ENCODE measurements around the gene L3MBTL2. TPM values are rescaled to one million over a fixed set of nuclear protein-coding genes. Genes with fewer than 3 reads are reported as not detected.
"Not testable (repeated sequence)": the region's sequence is repeated elsewhere in the genome, so short reads cannot be mapped to it uniquely, and the experiment has no call there.

L3MBTL2 gene
- total RNA-seq, 4 donors from 2014 or later: 8.9 to 19.1 (median 16.0) TPM

- no peak for ATAC-seq (ENCODE audit: low FRiP score)
- no peak for TF ChIP-seq CTCF (IDR thresholded peaks at IDR 0.05)
- no peak for DNase-seq (ENCODE audit: low spot score)
Observed at GRCh38 chr22:41177622-41178424, 27.3 kb upstream of the L3MBTL2 start.

- ATAC-seq (ENCODE audit: low FRiP score) (no peak), DNase-seq (ENCODE audit: low spot score) (no peak)
- TF ChIP-seq CTCF (IDR thresholded peaks at IDR 0.05): no peak
Observed at GRCh38 chr22:41178425-41178975, 26.6 kb upstream of the L3MBTL2 start.

DNA sequence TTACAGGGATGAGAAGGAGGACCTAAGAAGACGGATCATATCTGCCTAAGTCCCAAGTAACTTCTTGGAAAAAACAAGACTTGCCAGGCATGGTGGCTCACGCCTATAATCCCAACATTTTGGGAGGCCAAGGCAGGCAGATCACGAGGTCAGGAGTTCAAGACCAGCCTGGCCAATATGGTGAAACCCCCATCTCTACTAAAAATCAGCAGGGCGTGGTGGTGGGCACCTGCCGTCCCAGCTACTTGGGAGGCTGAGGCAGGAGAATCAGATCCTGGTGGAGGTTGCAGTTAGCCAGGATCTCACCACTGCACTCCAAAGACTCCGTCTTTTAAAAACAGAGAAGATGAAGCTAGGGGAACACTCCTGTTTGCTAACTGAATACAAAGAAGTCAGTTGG lies 24.8 kb upstream of the L3MBTL2 start:
- ATAC-seq (ENCODE audit: low FRiP score); DNase-seq (ENCODE audit: low spot score): not testable (repeated sequence)

DNA sequence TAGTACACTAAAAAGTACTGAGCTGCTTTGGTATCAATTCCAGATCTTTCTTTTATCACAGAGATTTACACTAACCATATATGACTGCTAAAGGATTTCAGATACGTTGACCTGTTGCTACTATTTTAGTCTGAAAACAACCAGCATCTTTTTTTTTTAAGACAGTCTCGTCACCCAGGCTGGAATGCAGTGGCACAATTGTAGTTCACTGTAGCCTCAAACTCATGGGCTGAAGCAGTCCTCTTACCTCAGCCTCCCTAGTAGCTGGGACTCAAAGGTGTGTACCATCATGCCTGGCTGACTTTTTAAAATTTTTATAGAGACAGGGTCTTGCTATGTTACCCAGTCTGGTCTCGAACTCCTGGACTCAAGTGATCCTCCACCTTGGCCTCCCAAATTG lies 24.2 kb upstream of the L3MBTL2 start:
- TF ChIP-seq CTCF (IDR thresholded peaks at IDR 0.05): no peak
- ATAC-seq (ENCODE audit: low FRiP score): no peak
- no peak for DNase-seq (ENCODE audit: low spot score)

DNA sequence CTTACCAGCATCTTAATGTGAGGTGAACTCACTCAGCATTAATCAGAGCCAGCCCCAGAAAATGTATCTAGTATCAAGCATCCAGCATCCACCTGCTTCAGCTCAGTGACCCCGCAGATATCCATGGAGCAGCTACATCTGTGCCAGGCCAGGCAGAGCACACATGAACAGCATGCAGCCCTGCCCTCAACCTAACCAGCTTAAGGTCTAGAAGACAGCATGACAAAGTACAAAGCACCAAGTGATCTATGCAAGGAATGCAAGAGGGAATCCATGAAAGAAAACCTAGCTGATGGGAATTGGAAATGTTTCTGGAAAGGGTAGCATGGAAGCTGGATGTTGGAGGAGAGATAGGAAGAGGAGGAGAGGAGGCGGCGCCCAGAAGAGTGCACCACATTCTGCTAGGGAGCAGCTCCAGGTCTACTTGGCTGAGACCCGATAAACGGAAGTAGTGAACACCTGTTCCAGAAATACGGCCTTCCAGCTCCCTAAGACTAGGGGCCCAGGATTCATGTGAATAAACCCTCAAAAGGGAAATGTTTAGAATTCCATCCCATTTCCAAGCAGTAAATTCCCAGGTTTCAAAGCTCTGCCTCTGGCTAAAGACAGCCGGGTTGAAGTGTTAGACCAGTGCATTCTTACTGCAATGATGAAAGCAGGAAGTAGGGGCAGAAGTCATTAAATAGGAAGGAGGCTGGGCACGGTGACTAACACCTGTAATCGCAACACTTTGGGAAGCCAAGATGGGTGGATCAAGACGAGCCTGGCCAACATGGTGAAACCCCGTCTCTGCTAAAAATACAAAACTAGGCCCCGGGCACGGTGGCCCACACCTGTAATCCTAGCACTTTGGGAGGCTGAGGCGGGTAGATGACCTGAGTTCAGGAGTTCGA lies 23.5 kb upstream of the L3MBTL2 start:
- DNase-seq (ENCODE audit: low spot score) (no peak), ATAC-seq (ENCODE audit: low FRiP score) (peak; percentile 31)
- no peak for TF ChIP-seq CTCF (IDR thresholded peaks at IDR 0.05)

GRCh38 chr22:41184679-41185078 lies 20.4 kb upstream of the L3MBTL2 start:
- no peak for TF ChIP-seq CTCF (IDR thresholded peaks at IDR 0.05)
- no peak for DNase-seq (ENCODE audit: low spot score)
- ATAC-seq (ENCODE audit: low FRiP score): no peak

DNA sequence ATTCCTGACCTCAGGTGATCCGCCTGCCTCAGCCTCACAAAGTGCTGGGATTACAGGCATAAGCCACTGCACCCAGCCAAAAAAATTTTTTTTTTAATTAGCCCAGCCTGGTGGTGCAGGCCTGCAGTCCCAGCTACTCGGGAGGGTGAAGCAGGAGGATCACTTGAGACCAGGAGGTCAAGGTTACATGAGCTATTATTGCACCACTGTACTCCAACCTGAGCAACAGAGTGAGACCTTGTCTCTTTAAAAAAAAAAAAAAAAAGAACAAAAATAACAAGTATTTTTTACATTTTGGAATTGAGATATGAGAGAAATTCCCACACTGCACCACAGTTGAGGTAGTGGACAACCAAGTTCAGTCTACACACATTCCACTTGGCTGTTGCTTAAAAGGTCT lies 13.6 kb upstream of the L3MBTL2 start:
- no peak for TF ChIP-seq CTCF (IDR thresholded peaks at IDR 0.05)
- ATAC-seq (ENCODE audit: low FRiP score) (no peak), DNase-seq (ENCODE audit: low spot score) (no peak)

Data from omental fat pad (tissue), 4 donors.